DOHH2 (cell line): ENCODE measurements around the gene SLC36A2.
A peak's percentile ranks its signal among the peaks of the same experiment; 100 is the strongest.
"Not testable (repeated sequence)": the region's sequence is repeated elsewhere in the genome, so short reads cannot be mapped to it uniquely, and the experiment has no call there.

Experiments used
- H3F3A ChIP-seq: fragments of 200-600 bp; sonication (generic), shearing (Covaris generic); 2 replicates; pipeline ENCODE4 v1.6.0; 2016; ENCODE audit warnings: antibody characterized with exemption, mild to moderate bottlenecking; ENCODE audit not compliant: control insufficient read depth, insufficient read depth
- H3K27ac ChIP-seq: fragments of 200-600 bp; sonication (generic); 2 replicates; pipeline ENCODE4 v1.5.1; 2014; ENCODE audit warnings: low read depth, mild to moderate bottlenecking, low read length, moderate library complexity
- H3K27me3 ChIP-seq: fragments of 200-600 bp; sonication (generic); 2 replicates; pipeline ENCODE4 v1.6.1; 2014; ENCODE audit warnings: mild to moderate bottlenecking, low read length, mixed read lengths; ENCODE audit not compliant: control insufficient read depth
- H3K36me3 ChIP-seq: fragments of 200-600 bp; sonication (generic); 2 replicates; pipeline ENCODE4 v1.6.1; 2014; ENCODE audit warnings: mild to moderate bottlenecking, low read length, moderate library complexity, mixed read lengths; ENCODE audit not compliant: control insufficient read depth
- H3K4me1 ChIP-seq: fragments of 200-600 bp; sonication (generic); 2 replicates; pipeline ENCODE4 v1.6.1; 2014; ENCODE audit warnings: mild to moderate bottlenecking, low read length, mixed read lengths; ENCODE audit not compliant: control insufficient read depth
- H3K4me2 ChIP-seq: fragments of 200-600 bp; sonication (generic); 2 replicates; pipeline ENCODE4 v1.6.0; 2014; ENCODE audit warnings: mild to moderate bottlenecking, low read length, moderate library complexity
- H3K4me3 ChIP-seq: fragments of 200-600 bp; sonication (generic); 2 replicates; pipeline ENCODE4 v1.5.1; 2014; ENCODE audit warnings: mild to moderate bottlenecking, low read length, mixed read lengths
- H3K79me2 ChIP-seq: fragments of 200-600 bp; sonication (generic); 2 replicates; pipeline ENCODE4 v1.6.1; 2014; ENCODE audit warnings: mild to moderate bottlenecking, low read length, mixed read lengths; ENCODE audit not compliant: control insufficient read depth
- H3K9me2 ChIP-seq: fragments of 200-600 bp; sonication (generic); replicated peaks from 2 replicates; pipeline ENCODE4 v1.6.1; 2014; ENCODE audit warnings: mild to moderate bottlenecking, low read length, mixed read lengths; ENCODE audit not compliant: control insufficient read depth
- H3K9me3 ChIP-seq: fragments of 200-600 bp; sonication (generic); 2 replicates; pipeline ENCODE4 v1.6.1; 2014; ENCODE audit warnings: antibody characterized with exemption, low read length, mixed read lengths; ENCODE audit not compliant: control insufficient read depth, insufficient read depth
- H4K20me1 ChIP-seq: fragments of 200-600 bp; sonication (generic); 2 replicates; pipeline ENCODE4 v1.6.0; 2014; ENCODE audit warnings: low read depth, mild to moderate bottlenecking, antibody characterized with exemption, low read length, moderate library complexity; ENCODE audit not compliant: control insufficient read depth, insufficient read depth
- CTCF ChIP-seq: fragments of 200-600 bp; sonication (generic); IDR thresholded peaks from one replicate; pipeline ENCODE4 v1.5.1; 2014; ENCODE audit warnings: antibody characterized with exemption, mild to moderate bottlenecking, low read depth, low read length; ENCODE audit not compliant: poor library complexity, severe bottlenecking
- EZH2phosphoT487 ChIP-seq: fragments of 200-600 bp; sonication (generic); IDR thresholded peaks from 2 replicates; pipeline ENCODE4 v1.6.1; 2017; ENCODE audit warnings: borderline replicate concordance, mild to moderate bottlenecking, antibody characterized with exemption, low read length, moderate library complexity, mixed read lengths

SLC36A2 gene

GRCh38 chr5:151315998-151316597, 31.3 kb downstream of the SLC36A2 start:
- no peaks in the 10 kb centered on the region for H3K79me2 ChIP-seq
- H3K9me3 ChIP-seq, result no peaks in the 10 kb centered on the region
- H3K27ac ChIP-seq, result no peak overlapping the region
- H3K36me3 ChIP-seq, result no peaks in the 10 kb centered on the region
- H3K4me2 ChIP-seq, result 0 out of 2 replicates have a peak overlapping the region, but pooled peaks have one; percentile 16
- 0 out of 2 replicates have a peak, but pooled peaks cover 6% of the 10 kb centered on the region for H3K4me1 ChIP-seq
- no peaks in the 10 kb centered on the region for H3K9me2 ChIP-seq
- no peaks in the 10 kb centered on the region for H3F3A ChIP-seq
- H4K20me1 ChIP-seq, result no peaks in the 10 kb centered on the region
- no peak overlapping the region for H3K4me3 ChIP-seq
- peaks cover 6% of the 10 kb centered on the region; the same call in 1 of the 2 replicates for H3K27me3 ChIP-seq
- TF ChIP-seq EZH2phosphoT487 (no peak), CTCF (peak; percentile 94)

- no peaks in the 10 kb centered on the region for H3K9me3 ChIP-seq
- no peaks in the 10 kb centered on the region for H3K9me2 ChIP-seq
- no peak overlapping the region for H3K4me3 ChIP-seq
- H3K4me1 ChIP-seq, result 0 out of 2 replicates have a peak, but pooled peaks cover 2% of the 10 kb centered on the region
- no peak for TF ChIP-seq CTCF
- TF ChIP-seq EZH2phosphoT487, result no peak
- H3K4me2 ChIP-seq, result no peak overlapping the region
- H3K27me3 ChIP-seq, result peaks cover 6% of the 10 kb centered on the region; the same call in 1 of the 2 replicates
- no peaks in the 10 kb centered on the region for H3K36me3 ChIP-seq
- no peaks in the 10 kb centered on the region for H3K79me2 ChIP-seq
- H3K27ac ChIP-seq, result no peak overlapping the region
- no peaks in the 10 kb centered on the region for H3F3A ChIP-seq
- no peaks in the 10 kb centered on the region for H4K20me1 ChIP-seq
Measured at GRCh38 chr5:151313357-151313756, 34.0 kb downstream of the SLC36A2 start.

- H3K27ac ChIP-seq, result no peak overlapping the region
- no peaks in the 10 kb centered on the region for H3K9me2 ChIP-seq
- H3K4me3 ChIP-seq, result no peak overlapping the region
- H3K9me3 ChIP-seq, result no peaks in the 10 kb centered on the region
- H3K79me2 ChIP-seq, result no peaks in the 10 kb centered on the region
- no peaks in the 10 kb centered on the region for H3K36me3 ChIP-seq
- H3K4me2 ChIP-seq, result no peak overlapping the region
- H3F3A ChIP-seq, result no peaks in the 10 kb centered on the region
- H3K4me1 ChIP-seq, result 0 out of 2 replicates have a peak, but pooled peaks cover 2% of the 10 kb centered on the region
- no peaks in the 10 kb centered on the region for H4K20me1 ChIP-seq
- H3K27me3 ChIP-seq, result peaks cover 8% of the 10 kb centered on the region; the same call in 1 of the 2 replicates
- TF ChIP-seq EZH2phosphoT487, result no peak
Measured at GRCh38 chr5:151312756-151313324, 34.5 kb downstream of the SLC36A2 start.

DNA sequence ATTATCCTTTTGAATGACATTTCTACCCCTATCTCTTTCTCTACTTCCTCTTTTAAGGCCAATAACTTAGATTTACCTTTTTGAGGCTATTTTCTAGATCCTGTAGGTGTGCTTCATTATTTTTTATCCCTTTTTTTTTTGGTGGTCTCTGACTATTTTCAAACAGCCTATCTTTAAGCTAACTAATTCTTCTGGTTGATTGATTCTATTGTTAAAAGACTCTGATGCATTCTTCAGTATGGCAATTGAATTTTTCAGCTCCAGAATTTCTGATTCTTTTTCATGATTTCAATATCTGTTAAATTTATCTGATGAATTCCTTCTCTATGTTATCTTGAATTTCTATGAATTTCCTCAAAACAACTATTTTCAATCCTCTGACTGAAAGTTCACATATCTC, 36.4 kb downstream of the SLC36A2 start:
- Histone ChIP-seq H3K79me2 (no peaks in the 10 kb centered on the region), H3K4me1 (0 out of 2 replicates have a peak, but pooled peaks cover 2% of the 10 kb centered on the region), H3K27me3 (peaks cover 9% of the 10 kb centered on the region; the same call in 1 of the 2 replicates), H3K36me3 (no peaks in the 10 kb centered on the region), H3K9me3 (no peaks in the 10 kb centered on the region), H3K4me2 (no peak overlapping the region), H3K4me3 (no peak overlapping the region), H3K9me2 (no peaks in the 10 kb centered on the region), H3F3A (no peaks in the 10 kb centered on the region), H3K27ac (no peak overlapping the region), H4K20me1 (no peaks in the 10 kb centered on the region)
- no peak for TF ChIP-seq CTCF

DNA sequence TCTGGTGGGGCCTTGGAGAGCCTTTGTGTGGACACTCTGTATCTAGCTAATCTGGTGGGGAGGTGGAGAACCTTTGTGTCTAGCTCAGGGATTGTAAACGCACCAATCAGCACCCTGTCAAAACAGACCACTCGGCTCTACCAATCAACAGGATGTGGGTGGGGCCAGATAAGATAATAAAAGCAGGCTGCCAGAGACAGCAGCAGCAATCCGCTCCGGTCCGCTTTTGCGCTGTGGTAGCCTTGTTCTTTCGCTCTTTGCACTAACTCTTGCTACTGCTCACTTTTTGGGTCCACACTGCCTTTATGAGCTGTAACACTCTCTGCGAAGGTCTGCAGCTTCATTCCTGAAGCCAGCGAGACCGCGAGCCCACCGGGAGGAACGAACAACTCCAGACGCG, 37.5 kb downstream of the SLC36A2 start:
- H3K27me3 ChIP-seq, result not testable (repeated sequence)

DNA sequence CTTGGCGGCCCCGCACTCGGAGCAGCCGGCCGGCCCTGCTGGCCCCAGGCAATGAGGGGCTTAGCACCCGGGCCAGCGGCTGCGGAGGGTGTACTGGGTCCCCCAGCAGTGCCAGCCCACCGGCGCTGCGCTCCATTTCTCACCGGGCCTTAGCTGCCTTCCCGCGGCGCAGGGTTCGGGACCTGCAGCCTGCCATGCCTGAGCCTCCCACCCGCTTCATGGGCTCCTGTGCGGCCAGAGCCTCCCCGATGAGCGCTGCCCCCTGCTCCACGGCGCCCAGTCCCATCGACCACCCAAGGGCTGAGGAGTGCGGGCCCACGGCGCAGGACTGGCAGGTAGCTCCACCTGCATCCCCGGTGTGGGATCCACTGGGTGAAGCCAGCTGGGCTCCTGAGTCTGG, 38.1 kb downstream of the SLC36A2 start:
- not testable (repeated sequence) for H3K4me2 ChIP-seq, H3K27me3 ChIP-seq, H3K9me2 ChIP-seq, H3K9me3 ChIP-seq, H3K79me2 ChIP-seq, H3K4me1 ChIP-seq, H4K20me1 ChIP-seq, H3K4me3 ChIP-seq, H3K36me3 ChIP-seq, H3K27ac ChIP-seq, H3F3A ChIP-seq

More for the DNA sequence above, 37.5 kb downstream of the SLC36A2 start:
- H3K9me2 ChIP-seq, H3K4me1 ChIP-seq, H3F3A ChIP-seq, H3K9me3 ChIP-seq, H3K27ac ChIP-seq, H3K79me2 ChIP-seq, H3K4me2 ChIP-seq, H3K4me3 ChIP-seq, H3K36me3 ChIP-seq, H4K20me1 ChIP-seq: not testable (repeated sequence)
